Cardiac fibroblast (primary cell): ENCODE data around the gene EPHB2.

ENCODE experiments used
- DNase-seq, 2 donors: peaks; one replicate each; pipeline versions ENCODE4 v3.0.0 to v3.0.0-alpha.2; 2010; ENCODE audit warnings: low read depth in 2 of 2
- H3K4me3 ChIP-seq, 2 donors: replicated peaks in 1 of 2; 1 replicate in 1 of 2; 2 replicates in 1 of 2; pipeline ENCODE4 v1.5.1; 2011; ENCODE audit warnings: low read depth in 2 of 2, low read length in 2 of 2, mild to moderate bottlenecking in 2 of 2, moderate library complexity in 1 of 2
- TF ChIP-seq, protein P1 (sequence below): IDR thresholded peaks from one replicate; pipeline ENCODE4 v1.5.1; 2011; ENCODE audit warnings: low read depth, mild to moderate bottlenecking, low read length, inconsistent platforms

EPHB2 gene

DNA sequence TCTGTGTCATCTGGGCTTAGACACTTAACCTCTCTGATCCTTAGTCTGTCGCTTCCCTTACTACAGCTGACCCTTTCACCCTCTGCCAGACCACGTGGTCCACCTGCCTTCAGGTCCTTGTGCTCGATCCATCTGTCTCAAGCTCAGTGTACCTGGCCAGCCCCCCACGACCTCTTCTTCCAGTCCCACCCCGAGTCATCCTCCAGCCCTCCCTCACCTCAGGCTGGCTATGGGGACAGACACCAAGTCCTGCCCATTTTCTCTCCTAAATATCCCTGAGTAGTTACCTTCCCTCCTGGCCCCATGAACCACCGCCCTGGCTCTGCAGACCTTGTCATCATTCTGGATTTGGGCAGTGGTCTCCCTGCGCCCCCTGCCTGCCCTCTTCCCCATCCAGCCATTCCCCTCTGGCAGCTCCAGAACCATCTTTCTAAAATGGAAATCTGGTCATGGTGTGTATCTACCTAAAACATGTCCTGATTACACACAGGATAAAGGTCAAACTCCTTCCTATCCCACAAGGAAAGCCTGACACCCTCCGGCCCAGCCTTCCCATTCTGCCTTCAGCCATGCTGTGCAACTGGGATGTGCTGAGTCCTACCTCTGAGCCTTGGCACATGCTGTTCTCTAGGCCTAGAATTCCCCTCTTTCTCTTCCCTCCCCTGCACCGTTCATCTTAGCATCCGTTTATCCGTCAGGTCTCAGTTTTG, 107.6 kb downstream of the EPHB2 start:
- TF ChIP-seq, protein P1, sequence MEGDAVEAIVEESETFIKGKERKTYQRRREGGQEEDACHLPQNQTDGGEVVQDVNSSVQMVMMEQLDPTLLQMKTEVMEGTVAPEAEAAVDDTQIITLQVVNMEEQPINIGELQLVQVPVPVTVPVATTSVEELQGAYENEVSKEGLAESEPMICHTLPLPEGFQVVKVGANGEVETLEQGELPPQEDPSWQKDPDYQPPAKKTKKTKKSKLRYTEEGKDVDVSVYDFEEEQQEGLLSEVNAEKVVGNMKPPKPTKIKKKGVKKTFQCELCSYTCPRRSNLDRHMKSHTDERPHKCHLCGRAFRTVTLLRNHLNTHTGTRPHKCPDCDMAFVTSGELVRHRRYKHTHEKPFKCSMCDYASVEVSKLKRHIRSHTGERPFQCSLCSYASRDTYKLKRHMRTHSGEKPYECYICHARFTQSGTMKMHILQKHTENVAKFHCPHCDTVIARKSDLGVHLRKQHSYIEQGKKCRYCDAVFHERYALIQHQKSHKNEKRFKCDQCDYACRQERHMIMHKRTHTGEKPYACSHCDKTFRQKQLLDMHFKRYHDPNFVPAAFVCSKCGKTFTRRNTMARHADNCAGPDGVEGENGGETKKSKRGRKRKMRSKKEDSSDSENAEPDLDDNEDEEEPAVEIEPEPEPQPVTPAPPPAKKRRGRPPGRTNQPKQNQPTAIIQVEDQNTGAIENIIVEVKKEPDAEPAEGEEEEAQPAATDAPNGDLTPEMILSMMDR, result no peak
- DNase-seq, result no peak
- no peak overlapping the region for H3K4me3 ChIP-seq

GRCh38 chr1:22819361-22819760, 108.7 kb downstream of the EPHB2 start:
- DNase-seq, result no peak
- no peak overlapping the region for H3K4me3 ChIP-seq
- TF ChIP-seq, protein P1, result no peak

- TF ChIP-seq, protein P1, result no peak
- peak in 1 of 2 donors; percentile 75 for DNase-seq
- H3K4me3 ChIP-seq, result no peak overlapping the region
Observed at GRCh38 chr1:22821027-22821426, 110.4 kb downstream of the EPHB2 start.

DNA sequence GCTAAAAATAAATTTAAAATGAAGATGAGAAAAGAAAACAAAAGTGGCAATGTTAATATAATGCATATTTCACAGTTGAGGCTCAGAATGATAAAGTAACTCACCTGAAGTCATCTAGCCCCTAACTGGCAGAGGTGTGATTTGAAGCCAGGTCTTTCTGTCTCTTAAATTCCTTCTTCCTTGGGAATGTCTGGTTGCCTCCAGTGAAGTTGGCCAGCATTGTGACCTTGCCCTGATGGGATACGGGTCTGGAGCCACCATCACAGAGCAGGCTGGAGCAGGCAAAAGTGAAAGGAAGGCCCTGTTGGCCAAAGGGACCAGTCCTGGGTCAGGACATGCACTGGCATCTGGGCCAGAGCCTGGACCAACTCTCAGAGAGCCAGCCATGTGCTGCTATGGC, 111.7 kb downstream of the EPHB2 start:
- no peak for DNase-seq
- TF ChIP-seq, protein P1, result no peak
- no peak overlapping the region for H3K4me3 ChIP-seq

GRCh38 chr1:22824466-22824865, 113.8 kb downstream of the EPHB2 start:
- TF ChIP-seq, protein P1, result no peak

DNA sequence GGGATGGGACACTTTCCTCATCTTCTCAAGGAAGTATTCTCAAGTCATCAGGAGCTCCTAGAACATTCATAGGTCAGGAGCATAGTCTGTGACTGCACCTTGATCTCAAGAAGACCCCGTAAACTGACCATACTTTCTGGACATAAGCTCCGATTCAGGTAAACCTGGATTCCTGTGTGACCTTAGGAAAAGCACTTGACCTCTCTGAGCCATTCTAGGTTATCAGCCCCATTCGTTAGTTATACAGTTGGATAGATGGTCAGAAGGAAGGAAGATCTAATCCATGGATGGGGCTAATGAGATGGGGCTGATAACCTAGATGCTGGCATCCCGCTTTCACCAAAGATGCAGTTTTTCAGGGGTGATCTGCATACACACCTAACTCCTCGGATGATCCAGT, 114.3 kb downstream of the EPHB2 start:
- no peak overlapping the region for H3K4me3 ChIP-seq
- TF ChIP-seq, protein P1, result no peak
- DNase-seq, result no peak

More at GRCh38 chr1:22824466-22824865, 113.8 kb downstream of the EPHB2 start:
- H3K4me3 ChIP-seq, result no peak overlapping the region
- DNase-seq, result no peak
